Measurements from ENCODE around the gene B4GALNT3.

B4GALNT3 gene

DNA sequence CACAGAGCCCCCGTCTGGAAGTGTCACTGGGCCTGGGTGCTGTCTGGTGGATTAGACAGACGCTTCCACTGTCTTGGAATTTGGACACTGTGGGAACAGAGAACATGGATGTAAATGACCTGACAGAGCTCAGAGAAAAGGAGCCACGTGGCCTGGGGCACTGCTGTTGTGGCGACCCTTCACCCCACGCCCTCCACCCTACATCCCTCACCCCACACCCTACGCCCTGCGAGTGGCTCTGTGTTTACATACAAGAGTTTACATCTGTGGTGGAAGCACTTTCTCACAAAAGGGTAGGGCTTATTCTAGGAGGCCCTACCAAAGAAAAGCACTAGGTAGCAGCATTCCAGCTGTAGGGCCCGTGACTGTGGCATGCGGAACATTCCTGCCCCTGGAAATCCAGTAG is 47.7 kb downstream of the B4GALNT3 start:
- DNase-seq (ENCODE audit: low read depth): no peak
- no peak overlapping the region for H3K4me3 ChIP-seq (ENCODE audit: low read depth, low read length)
- TF ChIP-seq, protein P1, sequence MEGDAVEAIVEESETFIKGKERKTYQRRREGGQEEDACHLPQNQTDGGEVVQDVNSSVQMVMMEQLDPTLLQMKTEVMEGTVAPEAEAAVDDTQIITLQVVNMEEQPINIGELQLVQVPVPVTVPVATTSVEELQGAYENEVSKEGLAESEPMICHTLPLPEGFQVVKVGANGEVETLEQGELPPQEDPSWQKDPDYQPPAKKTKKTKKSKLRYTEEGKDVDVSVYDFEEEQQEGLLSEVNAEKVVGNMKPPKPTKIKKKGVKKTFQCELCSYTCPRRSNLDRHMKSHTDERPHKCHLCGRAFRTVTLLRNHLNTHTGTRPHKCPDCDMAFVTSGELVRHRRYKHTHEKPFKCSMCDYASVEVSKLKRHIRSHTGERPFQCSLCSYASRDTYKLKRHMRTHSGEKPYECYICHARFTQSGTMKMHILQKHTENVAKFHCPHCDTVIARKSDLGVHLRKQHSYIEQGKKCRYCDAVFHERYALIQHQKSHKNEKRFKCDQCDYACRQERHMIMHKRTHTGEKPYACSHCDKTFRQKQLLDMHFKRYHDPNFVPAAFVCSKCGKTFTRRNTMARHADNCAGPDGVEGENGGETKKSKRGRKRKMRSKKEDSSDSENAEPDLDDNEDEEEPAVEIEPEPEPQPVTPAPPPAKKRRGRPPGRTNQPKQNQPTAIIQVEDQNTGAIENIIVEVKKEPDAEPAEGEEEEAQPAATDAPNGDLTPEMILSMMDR (IDR thresholded peaks at IDR 0.05; ENCODE audit: insufficient read depth, low read depth, low read length, missing control alignments): no peak

GRCh38 chr12:508145-508544 is 48.4 kb downstream of the B4GALNT3 start:
- no peak for DNase-seq (ENCODE audit: low read depth)

DNA sequence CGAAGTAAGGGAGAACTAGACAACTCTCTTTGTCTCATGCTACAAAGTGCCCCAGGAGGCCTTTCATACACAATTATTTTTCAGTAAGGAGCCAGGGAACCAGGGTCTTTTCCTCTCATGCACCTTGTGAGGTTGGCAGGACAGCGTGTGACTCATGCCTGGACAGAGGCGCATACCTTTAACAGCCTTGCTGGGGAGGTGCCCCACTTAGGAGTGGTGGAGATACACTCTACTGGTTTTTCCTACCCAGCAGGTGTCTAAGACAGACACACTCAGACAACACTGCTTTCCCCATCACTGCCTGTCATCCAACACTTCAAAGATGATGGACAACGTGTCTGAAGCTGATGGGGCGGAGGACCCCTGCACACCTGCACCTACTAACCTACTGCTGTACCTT is 49.1 kb downstream of the B4GALNT3 start:
- H3K4me3 ChIP-seq (ENCODE audit: low read depth, low read length): no peak overlapping the region
- no peak for DNase-seq (ENCODE audit: low read depth)
- TF ChIP-seq, protein P1 (IDR thresholded peaks at IDR 0.05; ENCODE audit: insufficient read depth, low read depth, low read length, missing control alignments): no peak

More at GRCh38 chr12:508145-508544, 48.4 kb downstream of the B4GALNT3 start:
- H3K4me3 ChIP-seq (ENCODE audit: low read depth, low read length): no peak overlapping the region
- TF ChIP-seq, protein P1 (IDR thresholded peaks at IDR 0.05; ENCODE audit: insufficient read depth, low read depth, low read length, missing control alignments): no peak

- TF ChIP-seq, protein P1 (IDR thresholded peaks at IDR 0.05; ENCODE audit: insufficient read depth, low read depth, low read length, missing control alignments): no peak
- no peak overlapping the region for H3K4me3 ChIP-seq (ENCODE audit: low read depth, low read length)
- DNase-seq (ENCODE audit: low read depth): no peak
Observed at GRCh38 chr12:509500-509899, 49.8 kb downstream of the B4GALNT3 start.

- TF ChIP-seq, protein P1 (IDR thresholded peaks at IDR 0.05; ENCODE audit: insufficient read depth, low read depth, low read length, missing control alignments): no peak
- no peak overlapping the region for H3K4me3 ChIP-seq (ENCODE audit: low read depth, low read length)
- DNase-seq (ENCODE audit: low read depth): no peak
Observed at GRCh38 chr12:510071-510825, 50.5 kb downstream of the B4GALNT3 start.

GRCh38 chr12:512933-513332 is 53.2 kb downstream of the B4GALNT3 start:
- no peak overlapping the region for H3K4me3 ChIP-seq (ENCODE audit: low read depth, low read length)
- no peak for DNase-seq (ENCODE audit: low read depth)
- TF ChIP-seq, protein P1 (IDR thresholded peaks at IDR 0.05; ENCODE audit: insufficient read depth, low read depth, low read length, missing control alignments): no peak

DNA sequence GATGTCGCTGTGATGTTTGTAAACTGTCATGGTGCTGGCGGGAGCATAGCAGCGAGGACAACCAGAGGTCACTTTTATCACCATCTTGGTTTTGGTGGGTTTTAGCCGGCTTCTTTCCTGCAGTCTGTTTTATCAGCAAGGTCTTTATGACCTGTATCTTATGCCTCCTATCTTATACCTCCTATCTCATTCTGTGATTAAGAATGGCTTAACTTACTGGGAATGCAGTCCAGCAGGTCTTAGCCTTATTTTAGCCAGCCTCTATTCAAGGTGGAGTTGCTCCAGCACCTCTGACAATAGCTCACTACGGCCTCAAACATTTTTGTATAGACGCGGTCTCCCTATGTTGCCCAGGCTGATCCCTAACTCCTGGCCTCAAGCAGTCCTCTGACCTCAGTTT is 53.7 kb downstream of the B4GALNT3 start:
- DNase-seq (ENCODE audit: low read depth): no peak
- no peak overlapping the region for H3K4me3 ChIP-seq (ENCODE audit: low read depth, low read length)
- TF ChIP-seq, protein P1 (IDR thresholded peaks at IDR 0.05; ENCODE audit: insufficient read depth, low read depth, low read length, missing control alignments): no peak
